ENCODE data around the gene CLEC18B.
"Not testable (repeated sequence)": the region's sequence is repeated elsewhere in the genome, so short reads cannot be mapped to it uniquely, and the experiment has no call there.

Gene CLEC18B

DNA sequence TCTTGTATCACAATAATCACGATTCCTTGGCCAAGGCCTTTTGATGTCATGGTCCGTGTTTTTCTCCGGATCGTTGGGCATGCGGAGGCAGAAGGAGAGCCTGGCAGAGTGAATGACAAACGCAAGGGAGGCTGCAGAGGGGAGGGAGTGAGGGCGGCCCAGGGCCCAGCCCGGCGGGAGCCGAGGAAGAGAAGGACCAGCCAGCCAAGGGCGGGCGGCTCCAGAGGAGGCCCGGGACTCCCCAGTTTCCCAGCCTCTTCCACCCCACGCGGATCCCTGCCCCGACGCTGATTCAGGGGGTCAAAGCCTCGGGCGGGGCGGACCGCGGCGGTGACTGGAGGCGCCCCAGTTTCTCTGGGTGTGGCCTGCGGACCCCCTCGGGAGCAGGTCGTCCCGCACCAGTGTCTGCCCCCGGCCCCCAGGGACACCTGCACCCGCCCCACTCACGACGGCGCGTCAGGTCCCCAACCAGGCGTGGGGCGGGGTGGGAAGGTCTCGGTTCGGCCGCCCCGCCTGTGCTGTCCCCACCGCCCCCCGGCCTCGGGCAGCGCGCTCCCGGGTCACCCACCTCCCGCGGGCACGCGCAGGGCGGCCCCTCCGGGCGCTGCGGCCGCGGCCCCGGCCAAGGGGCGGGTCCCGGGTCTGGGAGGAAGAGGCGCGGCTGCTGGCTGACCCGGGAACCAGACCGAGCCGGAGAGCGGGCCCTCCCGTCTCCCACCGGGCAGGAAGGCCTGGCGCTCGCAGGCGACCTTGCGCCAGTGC lies 14.5 kb downstream of the CLEC18B start:
- not testable (repeated sequence) for DNase-seq (ENCODE audit: low read depth)

- not testable (repeated sequence) for DNase-seq (ENCODE audit: low read depth)
Observed at GRCh38 chr16:74404148-74404933, 16.9 kb downstream of the CLEC18B start.

DNA sequence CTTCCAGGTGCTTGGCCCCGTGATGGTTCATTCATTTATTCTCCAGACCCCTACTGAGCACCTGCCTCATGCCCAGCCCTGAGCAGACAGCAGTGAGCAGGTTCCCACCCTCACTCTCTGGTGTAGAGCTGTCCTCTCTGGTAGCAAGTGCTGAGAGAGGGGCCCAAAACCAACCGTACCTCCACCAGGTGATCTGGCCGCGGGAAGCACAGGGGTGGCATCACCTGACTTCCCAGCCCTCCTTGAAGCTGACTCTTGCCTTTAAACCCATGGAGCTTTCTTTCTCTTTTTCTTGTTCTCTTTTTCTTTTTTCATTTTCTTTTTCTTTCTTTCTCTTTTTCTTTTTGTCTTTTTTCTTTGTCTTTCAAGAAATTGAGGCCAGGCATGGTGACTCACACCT lies 21.0 kb downstream of the CLEC18B start:
- DNase-seq (ENCODE audit: low read depth): not testable (repeated sequence)

DNA sequence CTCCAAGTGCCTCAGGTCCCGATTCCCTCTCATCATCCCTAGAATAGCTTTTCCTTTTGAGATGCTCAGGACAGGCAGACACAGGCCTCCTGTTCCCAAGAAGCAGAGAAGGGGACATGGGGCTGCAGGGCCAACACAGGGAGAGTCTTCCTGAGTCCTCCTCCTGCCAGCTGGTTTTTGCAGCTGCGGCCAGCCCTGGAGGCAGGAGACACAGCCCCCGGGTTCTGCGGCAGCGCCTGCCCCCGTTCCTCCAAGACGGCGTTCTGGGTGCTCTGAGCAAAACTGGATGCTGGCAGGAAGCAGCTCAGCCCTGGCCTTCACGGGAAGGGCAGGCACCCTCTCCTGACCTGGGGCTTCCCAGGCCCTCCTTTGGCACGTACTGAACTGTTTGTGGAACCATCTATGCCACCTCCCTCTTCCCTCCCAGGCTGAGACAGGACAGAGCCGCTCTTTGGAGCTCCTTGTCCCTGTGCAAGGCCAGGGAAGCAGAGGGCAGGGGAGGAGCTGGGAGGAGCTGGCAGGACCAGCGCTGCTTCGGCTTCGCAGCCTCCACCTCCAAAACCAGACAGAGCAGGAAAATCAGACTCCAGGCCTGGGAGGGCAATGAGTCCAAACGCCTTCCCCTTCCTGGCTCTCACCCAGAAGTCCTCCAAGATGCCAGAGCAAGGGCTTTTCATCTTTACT lies 22.9 kb downstream of the CLEC18B start:
- DNase-seq (ENCODE audit: low read depth): not testable (repeated sequence)

GRCh38 chr16:74396521-74397017 lies 24.7 kb downstream of the CLEC18B start:
- DNase-seq (ENCODE audit: low read depth): not testable (repeated sequence)

- DNase-seq (ENCODE audit: low read depth): not testable (repeated sequence)
Observed at GRCh38 chr16:74394604-74395003, 26.7 kb downstream of the CLEC18B start.

GRCh38 chr16:74394131-74394530 lies 27.1 kb downstream of the CLEC18B start:
- not testable (repeated sequence) for DNase-seq (ENCODE audit: low read depth)

DNA sequence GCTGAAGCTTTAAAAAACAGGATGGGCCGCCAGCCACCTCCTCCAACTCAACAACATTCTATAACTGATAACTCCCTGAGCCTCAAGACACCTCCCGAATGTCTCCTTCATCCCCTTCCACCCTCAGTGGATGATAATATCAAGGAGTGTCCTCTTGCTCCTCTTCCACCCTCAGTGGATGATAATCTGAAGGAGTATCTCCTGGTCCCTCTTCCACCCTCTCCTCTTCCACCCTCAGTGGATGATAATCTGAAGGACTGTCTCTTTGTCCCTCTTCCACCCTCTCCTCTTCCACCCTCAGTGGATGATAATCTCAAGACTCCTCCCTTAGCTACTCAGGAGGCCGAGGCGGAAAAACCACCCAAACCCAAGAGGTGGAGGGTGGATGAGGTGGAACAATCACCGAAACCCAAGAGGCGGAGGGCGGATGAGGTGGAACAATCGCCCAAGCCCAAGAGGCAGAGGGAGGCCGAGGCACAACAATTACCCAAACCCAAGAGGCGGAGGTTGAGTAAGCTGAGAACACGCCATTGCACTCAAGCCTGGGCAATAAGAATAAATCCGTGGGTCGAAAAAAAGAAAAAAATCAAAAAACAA lies 29.7 kb downstream of the CLEC18B start:
- DNase-seq (ENCODE audit: low read depth): not testable (repeated sequence)

- DNase-seq (ENCODE audit: low read depth): not testable (repeated sequence)
Observed at GRCh38 chr16:74382339-74383034, 38.8 kb downstream of the CLEC18B start.

GRCh38 chr16:74373847-74374184 lies 47.5 kb downstream of the CLEC18B start:
- DNase-seq (ENCODE audit: low read depth): not testable (repeated sequence)

GRCh38 chr16:74372953-74373846 lies 48.1 kb downstream of the CLEC18B start:
- no peak for DNase-seq (ENCODE audit: low read depth)

DNA sequence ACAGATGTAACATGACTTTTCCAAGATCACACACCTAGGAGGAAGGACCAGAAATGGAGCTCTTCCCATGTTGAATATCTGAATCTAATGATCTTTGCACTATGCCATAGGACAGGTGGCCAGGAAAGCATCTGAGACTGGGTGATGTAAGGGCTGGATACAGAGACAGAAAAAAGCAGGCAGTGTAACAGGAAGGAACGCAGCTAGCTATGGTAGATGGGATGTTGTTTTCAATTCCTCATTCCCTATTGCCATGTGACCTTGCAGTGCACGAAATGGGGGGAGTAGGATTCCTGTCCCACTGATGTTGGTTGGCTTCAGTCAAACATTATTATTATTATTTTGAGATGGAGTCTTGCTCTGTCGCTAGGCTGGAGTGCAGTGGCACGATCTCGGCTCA lies 48.9 kb downstream of the CLEC18B start:
- DNase-seq (ENCODE audit: low read depth): no peak

DNA sequence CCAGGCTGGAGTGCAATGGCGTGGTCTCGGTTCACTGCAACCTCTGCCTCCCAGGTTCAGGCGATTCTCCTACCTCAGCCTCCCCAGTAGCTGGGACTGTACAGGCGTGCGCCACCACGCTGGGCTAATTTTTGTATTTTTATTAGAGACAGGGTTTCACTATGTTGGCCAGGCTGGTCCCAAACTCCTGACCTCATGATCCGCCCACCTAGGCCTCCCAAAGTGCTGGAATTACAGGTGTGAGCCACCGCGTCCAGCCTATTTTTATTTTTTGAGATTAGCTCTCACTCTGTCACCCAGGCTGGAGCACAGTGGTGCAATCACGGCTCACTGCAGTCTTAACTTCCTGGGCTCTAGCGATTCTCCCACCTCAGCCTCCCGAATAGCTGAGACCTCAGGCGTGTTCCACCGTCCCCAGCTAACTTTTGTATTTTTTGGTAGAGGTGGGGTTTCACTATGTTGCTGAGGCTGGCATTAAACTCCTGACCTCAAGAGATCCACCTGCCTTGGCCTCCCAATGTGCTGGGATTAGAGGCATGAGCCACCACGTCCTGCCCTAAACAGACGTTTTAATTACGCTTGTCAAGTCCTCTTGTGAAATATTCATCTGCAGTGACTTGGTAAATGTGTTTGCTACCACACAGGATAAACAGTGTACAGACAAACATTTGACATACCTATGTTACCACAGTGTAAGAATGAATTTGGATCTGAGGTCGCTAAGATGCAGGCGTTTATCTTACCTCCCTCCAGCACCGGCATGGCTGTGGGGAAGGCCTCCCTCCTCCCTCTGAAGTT lies 50.7 kb downstream of the CLEC18B start:
- not testable (repeated sequence) for DNase-seq (ENCODE audit: low read depth)

DNA sequence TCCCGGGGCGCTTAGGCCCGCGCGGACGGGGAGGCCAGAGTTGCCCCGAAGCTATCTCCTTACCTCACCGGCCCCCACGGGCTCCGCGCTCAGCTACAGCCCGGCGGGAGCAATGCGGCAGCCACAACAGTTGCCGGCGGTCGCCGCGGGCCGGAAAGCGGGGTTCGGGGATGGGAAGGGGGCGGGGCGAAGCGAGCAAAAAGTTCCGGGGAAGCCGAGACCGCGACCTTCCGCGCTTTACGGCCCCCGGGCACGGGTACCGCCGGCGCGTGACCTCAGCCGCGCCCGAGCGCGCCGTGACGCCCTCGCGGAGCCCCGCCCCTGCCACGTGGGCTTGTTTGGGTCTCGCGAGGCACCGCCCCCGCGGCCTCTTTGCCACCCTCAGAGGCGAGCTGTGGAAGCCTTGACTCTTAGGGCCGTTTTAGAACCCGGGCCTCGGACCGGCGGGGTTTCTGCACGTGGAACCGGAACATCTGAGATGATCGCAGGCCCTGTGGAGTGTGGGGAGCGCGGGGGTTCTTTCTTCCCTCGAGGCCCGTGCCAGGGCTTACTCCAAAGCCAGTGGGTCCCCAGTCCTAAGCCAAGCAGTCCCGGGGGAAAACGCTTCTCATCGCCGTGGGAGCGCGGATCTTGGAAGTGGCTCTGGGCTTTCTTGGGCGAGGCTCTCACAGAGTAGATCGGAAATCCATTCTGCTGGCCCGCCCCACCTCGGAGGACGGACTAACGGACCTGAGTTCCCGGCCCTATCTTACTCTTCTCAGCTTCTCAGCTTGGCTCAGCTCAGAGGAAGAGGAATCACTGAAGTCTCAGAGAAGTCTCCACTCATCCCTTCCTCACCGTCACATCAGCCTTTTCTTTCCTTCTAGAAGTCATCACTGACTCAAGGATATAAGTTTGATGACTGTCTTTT lies 53.0 kb downstream of the CLEC18B start:
- peak; percentile 95 for DNase-seq (ENCODE audit: low read depth)

DNA sequence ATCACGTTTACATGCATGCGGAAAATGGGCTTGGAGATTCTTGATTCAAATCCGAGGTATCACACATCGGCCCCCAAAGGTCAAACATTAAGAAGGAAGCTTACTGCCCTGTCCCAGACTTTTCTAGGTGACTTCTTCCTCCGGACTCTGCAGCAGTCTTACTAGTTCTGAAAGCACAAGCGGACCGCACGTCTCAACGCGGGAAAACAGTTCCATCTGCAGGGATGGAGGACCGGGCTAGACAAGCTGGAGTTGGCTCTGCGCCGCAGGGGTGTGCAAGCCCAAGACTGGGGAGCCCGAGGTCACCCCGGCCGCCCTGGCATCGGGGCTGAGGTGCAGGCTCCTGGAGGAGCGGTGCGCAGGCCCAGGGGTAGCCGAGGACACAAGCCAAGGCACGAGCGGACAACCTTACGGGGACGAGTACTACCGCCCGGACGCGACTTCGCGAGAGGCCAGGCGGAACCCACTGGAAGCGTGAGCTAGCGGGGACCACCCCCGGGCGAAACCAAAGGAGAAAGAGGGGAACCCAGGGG lies 53.7 kb downstream of the CLEC18B start:
- DNase-seq (ENCODE audit: low read depth): peak; percentile 17

DNA sequence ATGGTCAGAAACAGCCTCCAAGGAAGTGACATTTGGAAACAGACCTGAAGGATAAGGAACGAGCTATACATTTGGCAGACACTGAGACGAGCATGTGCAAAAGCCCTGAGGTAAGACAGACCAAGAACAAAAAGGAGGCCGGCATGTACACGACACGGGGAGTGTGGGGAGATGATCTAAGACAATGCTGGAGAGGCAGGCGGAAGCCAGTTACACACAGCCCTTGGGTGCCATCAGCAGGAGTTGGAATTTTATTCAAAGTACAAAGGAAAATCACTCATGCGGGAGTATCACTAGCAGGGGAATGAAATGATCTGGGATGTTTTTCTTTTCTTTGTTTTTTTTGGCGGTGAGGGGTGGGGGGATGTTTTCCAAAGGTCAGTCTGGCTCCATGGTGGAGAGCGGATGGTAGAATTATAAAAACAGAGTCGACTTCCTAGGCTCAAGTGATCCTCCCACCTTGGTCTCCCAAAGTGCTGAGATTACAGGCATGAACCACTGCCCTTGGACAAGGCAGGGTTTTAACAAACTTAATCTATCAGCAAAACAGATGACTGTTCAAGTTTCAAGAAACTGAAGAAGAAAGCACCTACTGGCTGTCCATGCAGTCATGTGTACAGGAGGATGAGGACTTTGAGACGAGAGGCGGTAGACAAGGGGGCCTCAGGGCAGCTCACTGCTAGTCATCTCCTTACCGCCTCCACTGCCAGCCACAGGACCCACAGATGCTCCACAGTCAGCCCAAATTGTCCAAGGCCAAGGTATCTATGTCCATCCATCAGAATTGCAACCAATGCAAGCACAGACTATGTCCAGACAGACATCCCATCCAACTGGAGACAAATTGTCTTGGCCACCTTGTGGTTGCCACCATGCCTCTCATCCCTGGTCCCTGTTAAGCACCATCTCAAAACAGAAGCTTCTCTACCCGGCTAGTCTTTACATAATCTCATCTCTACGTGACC lies 59.4 kb downstream of the CLEC18B start:
- DNase-seq (ENCODE audit: low read depth): not testable (repeated sequence)

Data from activated T-cell treated with anti-CD3 and anti-CD28 coated beads for 1 hour (primary cell).